ENCODE measurements around the gene RND2.
"Not testable (repeated sequence)": the region's sequence is repeated elsewhere in the genome, so short reads cannot be mapped to it uniquely, and the experiment has no call there.

RND2 gene

GRCh38 chr17:43027091-43028032 is 2.3 kb downstream of the RND2 start:
- DNase-seq, result no peak

GRCh38 chr17:43028221-43028861 is 3.3 kb downstream of the RND2 start:
- no peak for DNase-seq

- DNase-seq, result no peak
Measured at GRCh38 chr17:43030137-43030767, 5.2 kb downstream of the RND2 start.

- DNase-seq, result no peak
Measured at GRCh38 chr17:43031666-43032065, 6.6 kb downstream of the RND2 start.

GRCh38 chr17:43033948-43034881 is 9.2 kb downstream of the RND2 start:
- no peak for DNase-seq

- DNase-seq, result no peak
Measured at GRCh38 chr17:43034894-43035293, 9.9 kb downstream of the RND2 start.

GRCh38 chr17:43039646-43040045 is 14.6 kb downstream of the RND2 start:
- DNase-seq, result no peak

- DNase-seq, result no peak
Measured at GRCh38 chr17:43040655-43041054, 15.6 kb downstream of the RND2 start.

- DNase-seq, result no peak
Measured at GRCh38 chr17:43042025-43042628, 17.1 kb downstream of the RND2 start.

GRCh38 chr17:43043307-43043706 is 18.3 kb downstream of the RND2 start:
- no peak for DNase-seq

GRCh38 chr17:43044024-43044423 is 19.0 kb downstream of the RND2 start:
- DNase-seq, result no peak

GRCh38 chr17:43051969-43052368 is 26.9 kb downstream of the RND2 start:
- no peak for DNase-seq

- DNase-seq, result not testable (repeated sequence)
Measured at GRCh38 chr17:43053008-43053407, 28.0 kb downstream of the RND2 start.

- no peak for DNase-seq
Measured at GRCh38 chr17:43056051-43056450, 31.0 kb downstream of the RND2 start.

- DNase-seq, result no peak
Measured at GRCh38 chr17:43062984-43063638, 38.1 kb downstream of the RND2 start.

- DNase-seq, result no peak
Measured at GRCh38 chr17:43068570-43069367, 43.7 kb downstream of the RND2 start.

GRCh38 chr17:43069368-43069898 is 44.4 kb downstream of the RND2 start:
- DNase-seq, result no peak

- no peak for DNase-seq
Measured at GRCh38 chr17:43070257-43070656, 45.2 kb downstream of the RND2 start.

GRCh38 chr17:43070872-43071271 is 45.8 kb downstream of the RND2 start:
- DNase-seq, result no peak

- DNase-seq, result no peak
Measured at GRCh38 chr17:43074869-43075268, 49.8 kb downstream of the RND2 start.

Data from NCI-H2029 treated with DMSO at 0.1 percent for 48 hours (cell line).